ENCODE results near the gene ANKRD42. TPM values are rescaled to one million over a fixed set of nuclear protein-coding genes. Genes with fewer than 3 reads are reported as not detected.
A peak's percentile ranks its signal among the peaks of the same experiment; 100 is the strongest.

The ANKRD42 gene
- total RNA-seq, 1 donor, result 10.5 TPM

DNA sequence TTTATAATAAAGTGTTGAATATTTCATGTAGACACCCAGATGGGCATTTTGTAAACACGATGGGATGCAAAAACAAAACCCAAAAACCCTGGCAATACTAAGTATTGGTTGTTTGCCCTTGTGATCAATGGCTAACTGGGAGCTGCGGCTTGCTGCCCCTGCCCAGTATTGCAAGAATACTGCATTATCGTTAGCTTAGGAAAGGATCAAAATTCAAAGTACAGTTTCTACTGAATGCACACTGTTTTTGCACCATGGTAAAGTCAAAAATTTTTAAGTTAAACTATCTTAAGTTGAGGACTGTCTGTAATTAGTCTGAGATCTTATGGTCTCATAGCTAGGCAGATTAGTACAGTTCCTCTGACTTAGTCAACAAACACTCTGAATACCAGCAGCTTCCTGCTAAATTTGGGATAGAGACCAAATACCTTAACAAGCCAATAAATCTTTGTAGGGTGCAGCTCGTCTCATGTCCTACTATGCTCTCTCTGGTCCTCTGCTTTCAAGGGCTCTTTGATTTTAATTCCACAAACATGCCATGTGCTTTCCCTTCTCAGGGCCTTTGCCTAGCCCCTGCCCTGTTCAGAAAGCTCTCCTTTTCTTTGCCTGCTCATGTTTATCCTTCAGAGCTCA lies 88.7 kb downstream of the ANKRD42 start:
- Histone ChIP-seq H3K9me3 (ENCODE audit: low read depth, low read length) (no peaks in the 10 kb centered on the region), H2AFZ (ENCODE audit: low read length) (no peak overlapping the region), H3K4me1 (ENCODE audit: insufficient read depth, low read length) (peaks cover 27% of the 10 kb centered on the region), H4K20me1 (ENCODE audit: insufficient read depth, low read length) (peaks cover 2% of the 10 kb centered on the region), H3K27ac (ENCODE audit: low read depth, low read length) (peak overlapping the region; percentile 3), H3K36me3 (ENCODE audit: insufficient read depth, low read length) (peaks cover 11% of the 10 kb centered on the region), H3K79me2 (ENCODE audit: insufficient read depth, low read length) (peaks cover 56% of the 10 kb centered on the region), H3K27me3 (ENCODE audit: insufficient read depth, low read length) (no peaks in the 10 kb centered on the region), H3K4me3 (ENCODE audit: insufficient read depth, low read length) (no peak overlapping the region), H3K4me2 (ENCODE audit: insufficient read depth, low read length) (peak overlapping the region; percentile 45)
- no peak for DNase-seq (ENCODE audit: insufficient read length, low spot score, missing footprints)
- TF ChIP-seq, protein P1, sequence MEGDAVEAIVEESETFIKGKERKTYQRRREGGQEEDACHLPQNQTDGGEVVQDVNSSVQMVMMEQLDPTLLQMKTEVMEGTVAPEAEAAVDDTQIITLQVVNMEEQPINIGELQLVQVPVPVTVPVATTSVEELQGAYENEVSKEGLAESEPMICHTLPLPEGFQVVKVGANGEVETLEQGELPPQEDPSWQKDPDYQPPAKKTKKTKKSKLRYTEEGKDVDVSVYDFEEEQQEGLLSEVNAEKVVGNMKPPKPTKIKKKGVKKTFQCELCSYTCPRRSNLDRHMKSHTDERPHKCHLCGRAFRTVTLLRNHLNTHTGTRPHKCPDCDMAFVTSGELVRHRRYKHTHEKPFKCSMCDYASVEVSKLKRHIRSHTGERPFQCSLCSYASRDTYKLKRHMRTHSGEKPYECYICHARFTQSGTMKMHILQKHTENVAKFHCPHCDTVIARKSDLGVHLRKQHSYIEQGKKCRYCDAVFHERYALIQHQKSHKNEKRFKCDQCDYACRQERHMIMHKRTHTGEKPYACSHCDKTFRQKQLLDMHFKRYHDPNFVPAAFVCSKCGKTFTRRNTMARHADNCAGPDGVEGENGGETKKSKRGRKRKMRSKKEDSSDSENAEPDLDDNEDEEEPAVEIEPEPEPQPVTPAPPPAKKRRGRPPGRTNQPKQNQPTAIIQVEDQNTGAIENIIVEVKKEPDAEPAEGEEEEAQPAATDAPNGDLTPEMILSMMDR (IDR thresholded peaks at IDR 0.05; ENCODE audit: extremely low read depth, low read depth, low read length), result no peak

DNA sequence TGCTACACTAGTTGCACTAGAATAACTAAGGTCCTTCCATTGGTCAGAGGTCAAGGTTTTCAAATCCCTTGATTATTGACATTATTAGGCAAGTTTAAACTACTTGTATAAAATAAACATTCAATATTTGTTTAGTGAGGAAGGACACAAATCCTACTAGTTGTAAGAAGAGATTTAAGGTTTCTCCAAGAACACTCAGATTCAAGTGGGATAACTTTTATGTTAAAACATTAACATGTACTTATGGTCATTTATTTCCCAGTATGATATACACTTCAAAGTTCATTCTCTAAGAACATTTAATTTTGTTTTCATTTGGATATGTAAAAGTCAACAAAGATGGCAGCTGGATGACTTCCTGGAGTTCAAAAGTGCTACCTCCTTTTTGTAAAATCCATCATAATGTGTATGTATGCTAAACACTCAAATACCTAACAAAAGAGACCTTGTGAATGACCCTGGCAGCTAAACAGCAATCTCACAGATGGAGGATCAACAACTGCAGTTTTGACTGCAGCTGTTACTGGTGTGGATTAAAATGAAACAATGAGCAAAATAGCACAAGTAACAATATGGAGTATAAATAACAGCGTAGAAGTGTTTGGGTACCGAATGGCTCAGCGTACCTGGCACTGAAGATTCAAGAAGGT lies 91.1 kb downstream of the ANKRD42 start:
- peak overlapping the region; percentile 97 for H3K27ac ChIP-seq (ENCODE audit: low read depth, low read length)
- TF ChIP-seq, protein P1 (IDR thresholded peaks at IDR 0.05; ENCODE audit: extremely low read depth, low read depth, low read length), result no peak
- H3K36me3 ChIP-seq (ENCODE audit: insufficient read depth, low read length), result no peaks in the 10 kb centered on the region
- H3K27me3 ChIP-seq (ENCODE audit: insufficient read depth, low read length), result no peaks in the 10 kb centered on the region
- peak overlapping the region; percentile 89 for H3K4me2 ChIP-seq (ENCODE audit: insufficient read depth, low read length)
- no peaks in the 10 kb centered on the region for H3K9me3 ChIP-seq (ENCODE audit: low read depth, low read length)
- DNase-seq (ENCODE audit: insufficient read length, low spot score, missing footprints), result no peak
- peaks cover 24% of the 10 kb centered on the region for H3K4me1 ChIP-seq (ENCODE audit: insufficient read depth, low read length)
- H2AFZ ChIP-seq (ENCODE audit: low read length), result peak overlapping the region; percentile 6
- peaks cover 2% of the 10 kb centered on the region for H4K20me1 ChIP-seq (ENCODE audit: insufficient read depth, low read length)
- peaks cover 56% of the 10 kb centered on the region for H3K79me2 ChIP-seq (ENCODE audit: insufficient read depth, low read length)
- peak overlapping the region; percentile 94 for H3K4me3 ChIP-seq (ENCODE audit: insufficient read depth, low read length)

DNA sequence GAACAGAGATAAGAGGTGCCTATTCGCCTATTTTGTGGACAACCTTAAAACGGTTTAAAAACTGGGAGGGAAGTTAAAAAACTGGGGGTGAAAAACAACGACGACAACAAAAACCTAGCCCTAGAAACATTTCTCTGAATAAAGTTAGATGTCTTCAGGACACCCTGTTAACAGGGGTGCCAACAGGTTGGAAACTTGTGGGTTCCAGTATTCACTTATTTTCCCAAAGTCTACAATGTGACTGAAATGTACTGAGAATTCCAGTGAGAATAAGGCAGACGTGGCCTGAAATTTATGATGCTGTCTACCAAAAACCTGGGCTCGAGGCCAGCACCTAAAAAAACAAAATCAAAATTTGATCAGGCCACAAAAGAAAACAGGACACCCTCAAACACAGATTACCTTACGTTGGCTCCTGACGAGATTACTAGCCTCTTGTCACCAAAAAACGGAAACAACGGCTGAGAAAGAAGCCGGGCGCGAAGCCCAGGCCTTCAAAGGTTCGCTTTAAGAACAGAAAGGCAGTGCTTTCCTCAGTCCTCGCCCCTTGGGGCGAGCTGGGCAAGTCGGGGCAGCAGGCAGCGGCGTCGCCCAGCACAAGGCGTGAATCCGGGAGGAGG lies 91.7 kb downstream of the ANKRD42 start:
- H3K9me3 ChIP-seq (ENCODE audit: low read depth, low read length), result no peaks in the 10 kb centered on the region
- peak overlapping the region; percentile 94 for H3K4me3 ChIP-seq (ENCODE audit: insufficient read depth, low read length)
- H2AFZ ChIP-seq (ENCODE audit: low read length), result peak overlapping the region; percentile 99
- TF ChIP-seq, protein P1 (IDR thresholded peaks at IDR 0.05; ENCODE audit: extremely low read depth, low read depth, low read length), result no peak
- peaks cover 2% of the 10 kb centered on the region for H4K20me1 ChIP-seq (ENCODE audit: insufficient read depth, low read length)
- peak; percentile 62 for DNase-seq (ENCODE audit: insufficient read length, low spot score, missing footprints)
- peaks cover 52% of the 10 kb centered on the region for H3K79me2 ChIP-seq (ENCODE audit: insufficient read depth, low read length)
- H3K27ac ChIP-seq (ENCODE audit: low read depth, low read length), result peak overlapping the region; percentile 97
- peaks cover 24% of the 10 kb centered on the region for H3K4me1 ChIP-seq (ENCODE audit: insufficient read depth, low read length)
- peak overlapping the region; percentile 89 for H3K4me2 ChIP-seq (ENCODE audit: insufficient read depth, low read length)
- no peaks in the 10 kb centered on the region for H3K36me3 ChIP-seq (ENCODE audit: insufficient read depth, low read length)
- H3K27me3 ChIP-seq (ENCODE audit: insufficient read depth, low read length), result no peaks in the 10 kb centered on the region
